ENCODE data around the gene TCERG1.

The TCERG1 gene

DNA sequence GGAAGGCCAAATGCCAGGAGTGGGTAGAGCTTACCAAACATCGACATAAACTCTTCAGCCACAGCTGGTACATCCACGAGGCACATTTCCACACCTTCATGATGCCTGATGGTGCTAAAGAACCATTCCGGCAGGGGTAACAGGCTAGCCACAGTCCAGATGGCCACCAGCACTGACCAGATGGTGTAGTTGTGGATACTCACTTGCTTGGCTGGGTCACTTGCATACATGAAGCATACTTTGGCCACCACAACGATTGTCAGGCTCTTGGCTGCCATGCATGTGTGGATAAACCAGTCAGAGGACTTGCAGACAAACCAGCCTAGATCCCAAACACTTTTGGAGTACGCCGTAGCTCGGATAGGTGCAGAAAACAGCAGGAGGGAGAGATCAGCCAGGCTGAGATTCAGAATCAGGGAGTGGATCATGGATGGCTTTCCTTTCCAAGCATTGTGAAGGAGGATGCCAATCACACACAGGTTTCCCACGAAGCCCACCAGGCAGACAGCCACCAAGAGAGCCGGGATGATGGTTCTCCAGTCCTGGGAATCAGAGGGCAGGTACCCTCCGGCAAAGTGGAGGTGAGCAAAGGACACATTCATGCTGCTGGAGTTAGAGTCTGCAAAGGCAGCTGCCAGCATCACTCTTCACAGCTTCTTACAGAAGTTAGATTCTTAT is 68.5 kb downstream of the TCERG1 start:
- Histone ChIP-seq H3K36me3 (peaks cover 23% of the 10 kb centered on the region), H3K4me1 (peaks cover 13% of the 10 kb centered on the region; the same call in 1 of the 2 replicates), H4K20me1 (no peaks in the 10 kb centered on the region), H3K27me3 (no peaks in the 10 kb centered on the region), H3K27ac (no peak overlapping the region), H3K9me3 (no peaks in the 10 kb centered on the region), H3K9ac (no peak overlapping the region), H3K4me3 (no peak overlapping the region), H3K4me2 (no peak overlapping the region; the same call in 1 of the 2 replicates)
- no peak for TF ChIP-seq Cebpa-rat (IDR thresholded peaks at IDR 0.05)

DNA sequence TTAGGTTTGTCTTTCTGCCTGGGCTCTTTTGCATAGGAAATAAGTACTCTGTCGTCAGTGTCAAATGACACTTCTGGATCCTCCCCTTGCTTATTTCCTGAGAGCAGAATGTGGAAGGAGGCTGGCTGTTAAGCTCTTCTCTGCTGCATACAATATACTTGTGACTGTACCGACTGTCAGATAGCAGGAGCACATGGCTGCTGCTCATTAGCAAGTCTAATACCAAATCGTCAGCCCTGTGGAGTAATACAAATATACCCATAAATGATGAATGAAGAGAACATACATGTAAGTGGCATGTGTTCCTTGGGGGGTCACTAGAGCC is 69.0 kb downstream of the TCERG1 start, which contains the start of gene GPR151:
Gene GPR151 (minus strand): TSS at position 40 of the 325 bp plus-strand sequence. CDS start 77 bp downstream, outside the sequence.
- Histone ChIP-seq H3K4me2 (no peak within 1 kb of the TSS; the same call in 1 of the 2 replicates), H3K36me3 (peaks cover 18% of the 10 kb centered on the region), H3K9ac (no peak within 1 kb of the TSS), H3K9me3 (no peaks in the 10 kb centered on the region), H3K4me3 (no peak within 1 kb of the TSS), H3K27ac (no peak within 1 kb of the TSS), H3K27me3 (no peaks in the 10 kb centered on the region), H3K4me1 (peaks cover 13% of the 10 kb centered on the region; the same call in 1 of the 2 replicates), H4K20me1 (no peaks in the 10 kb centered on the region)
- no peak for TF ChIP-seq Cebpa-rat (IDR thresholded peaks at IDR 0.05)

DNA sequence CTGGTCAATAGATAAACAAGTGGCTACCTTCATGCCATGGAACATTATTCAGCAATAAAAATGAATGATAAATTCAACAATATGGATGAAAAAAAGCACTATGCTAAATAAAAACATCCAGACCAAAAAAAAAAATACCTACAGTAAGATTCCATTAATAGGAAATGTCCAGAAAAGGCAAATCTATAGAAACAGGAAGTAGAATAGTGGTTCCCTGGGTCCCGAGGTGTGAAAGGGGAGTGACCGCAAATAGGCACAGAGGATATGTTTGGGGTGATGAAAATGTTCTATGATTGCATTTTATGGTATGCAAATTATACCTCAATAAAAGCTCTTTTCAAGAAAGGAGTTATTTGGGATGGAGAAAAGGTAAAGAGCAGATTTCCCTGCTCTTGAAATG is 72.4 kb downstream of the TCERG1 start:
- H3K9me3 ChIP-seq, result no peaks in the 10 kb centered on the region
- no peak overlapping the region for H3K27ac ChIP-seq
- no peaks in the 10 kb centered on the region for H3K36me3 ChIP-seq
- H3K27me3 ChIP-seq, result no peaks in the 10 kb centered on the region
- H3K4me3 ChIP-seq, result no peak overlapping the region
- H3K4me2 ChIP-seq, result no peak overlapping the region
- H4K20me1 ChIP-seq, result no peaks in the 10 kb centered on the region
- peaks cover 13% of the 10 kb centered on the region; the same call in 1 of the 2 replicates for H3K4me1 ChIP-seq
- H3K9ac ChIP-seq, result no peak overlapping the region
- TF ChIP-seq Cebpa-rat (IDR thresholded peaks at IDR 0.05), result no peak

DNA sequence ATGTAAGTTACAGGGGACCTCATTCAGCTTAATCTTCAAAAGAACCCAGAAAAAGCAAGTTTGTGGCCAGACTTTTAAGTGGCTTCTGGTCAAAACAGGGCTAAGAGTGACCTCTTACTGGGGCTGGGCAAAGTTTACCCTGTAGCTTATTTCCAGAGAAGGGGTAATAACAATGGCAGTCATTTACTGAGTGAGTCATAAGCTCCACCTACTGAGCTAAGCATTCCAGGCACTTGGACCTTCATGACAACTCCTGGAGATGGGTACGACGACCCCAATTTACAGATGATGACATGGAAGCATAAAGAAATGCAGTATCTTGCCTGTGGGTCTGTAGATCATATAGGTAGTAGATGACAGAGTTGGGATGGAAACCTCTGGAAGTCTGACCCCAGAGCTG is 73.6 kb downstream of the TCERG1 start:
- H3K4me2 ChIP-seq, result no peak overlapping the region
- no peaks in the 10 kb centered on the region for H3K9me3 ChIP-seq
- no peak overlapping the region for H3K27ac ChIP-seq
- H4K20me1 ChIP-seq, result no peaks in the 10 kb centered on the region
- no peak for TF ChIP-seq Cebpa-rat (IDR thresholded peaks at IDR 0.05)
- H3K4me1 ChIP-seq, result peaks cover 9% of the 10 kb centered on the region; the same call in 1 of the 2 replicates
- H3K9ac ChIP-seq, result no peak overlapping the region
- H3K36me3 ChIP-seq, result no peaks in the 10 kb centered on the region
- no peak overlapping the region for H3K4me3 ChIP-seq
- no peaks in the 10 kb centered on the region for H3K27me3 ChIP-seq

DNA sequence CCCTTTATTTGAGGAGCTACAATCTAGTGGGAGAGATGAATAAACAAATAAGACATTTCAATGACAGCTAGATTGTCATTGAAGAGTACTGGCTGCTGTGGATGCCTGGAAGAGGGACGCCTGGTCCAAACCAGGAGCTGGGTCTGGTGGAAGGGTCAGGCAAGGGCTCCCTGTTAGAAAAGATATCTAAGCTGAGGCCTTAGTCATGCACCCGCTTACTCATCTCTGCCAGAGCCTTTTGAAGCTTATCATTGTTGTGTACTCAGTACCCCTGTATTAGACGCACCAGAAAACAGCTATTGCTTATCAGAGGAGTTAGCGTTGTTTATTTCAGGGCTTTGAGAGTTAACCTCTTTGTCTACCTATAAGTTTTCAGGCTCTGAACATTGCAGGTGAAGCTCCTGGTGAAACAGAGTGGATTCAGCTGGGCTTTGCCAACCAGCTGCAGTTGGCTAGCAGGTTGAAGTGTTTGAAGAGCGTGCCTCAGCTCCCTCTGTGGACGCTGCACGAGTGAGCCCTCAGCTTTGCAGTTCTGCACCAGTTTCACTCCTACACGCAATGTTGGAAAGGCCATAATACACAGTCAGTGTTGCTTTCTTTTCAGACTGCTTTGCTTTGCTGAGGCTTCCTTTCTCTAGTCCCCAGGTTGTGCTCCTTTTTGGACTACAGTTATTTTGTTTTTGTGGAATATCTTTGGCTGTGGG is 74.4 kb downstream of the TCERG1 start:
- Histone ChIP-seq H3K27me3 (no peaks in the 10 kb centered on the region), H3K4me2 (no peak overlapping the region), H3K4me3 (no peak overlapping the region), H3K36me3 (no peaks in the 10 kb centered on the region), H3K4me1 (0 out of 2 replicates have a peak, but pooled peaks cover under 1% of the 10 kb centered on the region), H3K9ac (no peak overlapping the region), H4K20me1 (no peaks in the 10 kb centered on the region), H3K9me3 (no peaks in the 10 kb centered on the region), H3K27ac (no peak overlapping the region)
- TF ChIP-seq Cebpa-rat (IDR thresholded peaks at IDR 0.05), result no peak

DNA sequence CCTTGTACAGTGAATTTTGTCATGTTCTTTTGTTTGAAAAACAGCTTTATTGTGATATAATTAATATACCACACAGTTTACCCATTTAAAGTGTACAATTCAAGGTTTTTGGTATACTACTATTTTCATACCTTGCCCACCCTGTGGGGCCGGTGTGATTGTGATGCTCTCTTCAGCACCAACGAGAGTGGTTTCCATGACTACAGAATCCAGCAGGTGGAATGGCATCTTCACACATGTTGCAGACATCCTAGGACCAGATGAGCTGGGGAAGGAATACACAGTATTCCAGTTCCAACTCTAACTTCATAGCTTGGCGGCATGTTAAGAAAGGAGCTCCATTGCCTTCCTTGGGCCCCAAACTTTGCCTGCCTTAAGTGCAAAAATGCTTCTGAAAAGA is 76.6 kb downstream of the TCERG1 start:
- Histone ChIP-seq H4K20me1 (no peaks in the 10 kb centered on the region), H3K9me3 (no peaks in the 10 kb centered on the region), H3K36me3 (no peaks in the 10 kb centered on the region), H3K27me3 (no peaks in the 10 kb centered on the region), H3K27ac (no peak overlapping the region), H3K4me3 (no peak overlapping the region), H3K9ac (no peak overlapping the region), H3K4me2 (no peak overlapping the region), H3K4me1 (no peaks in the 10 kb centered on the region)
- TF ChIP-seq Cebpa-rat (IDR thresholded peaks at IDR 0.05), result no peak

DNA sequence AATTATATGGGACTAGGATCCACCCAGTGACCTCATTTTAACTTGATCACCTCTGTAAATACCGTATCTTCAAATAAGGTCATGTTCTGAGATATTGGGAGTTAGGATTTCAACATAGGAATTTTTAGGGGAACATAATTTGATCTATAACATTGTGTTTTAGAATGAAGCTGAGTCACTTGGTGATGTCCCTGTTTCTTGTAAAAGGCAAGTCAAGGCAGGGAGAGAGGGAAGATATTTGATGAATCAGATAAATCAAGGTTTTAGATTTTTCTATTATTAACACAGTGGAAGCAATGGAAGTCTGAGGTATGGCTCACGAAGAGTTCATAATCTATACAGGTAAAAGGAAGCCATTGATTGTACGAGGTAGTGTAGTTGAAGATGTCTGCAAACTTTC is 80.7 kb downstream of the TCERG1 start:
- H3K4me2 ChIP-seq, result no peak overlapping the region
- no peak overlapping the region for H3K9ac ChIP-seq
- no peak for TF ChIP-seq Cebpa-rat (IDR thresholded peaks at IDR 0.05)
- H4K20me1 ChIP-seq, result no peaks in the 10 kb centered on the region
- H3K36me3 ChIP-seq, result no peaks in the 10 kb centered on the region
- H3K27ac ChIP-seq, result no peak overlapping the region
- no peak overlapping the region for H3K4me3 ChIP-seq
- H3K9me3 ChIP-seq, result no peaks in the 10 kb centered on the region
- H3K27me3 ChIP-seq, result no peaks in the 10 kb centered on the region
- H3K4me1 ChIP-seq, result 0 out of 2 replicates have a peak, but pooled peaks cover 3% of the 10 kb centered on the region

DNA sequence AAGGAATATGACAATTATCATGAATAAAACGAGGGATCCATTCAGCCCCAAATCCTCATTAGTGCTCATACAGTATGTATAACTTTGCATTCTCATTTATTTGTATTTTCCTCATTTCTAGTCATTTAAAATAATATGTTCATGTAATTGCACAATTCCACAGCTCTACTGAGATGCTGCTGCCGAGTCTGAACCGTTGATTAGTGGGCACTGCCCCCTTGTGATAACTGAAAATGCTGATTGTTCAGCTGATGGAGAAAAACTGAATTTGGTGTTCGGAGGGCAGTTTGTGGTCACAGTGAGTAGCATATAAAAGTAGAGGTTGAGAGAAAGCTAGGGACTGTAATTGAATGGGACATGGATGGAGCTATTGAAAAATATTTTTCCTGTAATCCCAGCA is 81.1 kb downstream of the TCERG1 start:
- Histone ChIP-seq H3K9ac (no peak overlapping the region), H3K27ac (no peak overlapping the region), H3K9me3 (no peaks in the 10 kb centered on the region), H3K4me3 (no peak overlapping the region), H3K27me3 (no peaks in the 10 kb centered on the region), H3K36me3 (no peaks in the 10 kb centered on the region), H3K4me2 (no peak overlapping the region), H3K4me1 (0 out of 2 replicates have a peak, but pooled peaks cover 3% of the 10 kb centered on the region), H4K20me1 (no peaks in the 10 kb centered on the region)
- TF ChIP-seq Cebpa-rat (IDR thresholded peaks at IDR 0.05), result no peak

DNA sequence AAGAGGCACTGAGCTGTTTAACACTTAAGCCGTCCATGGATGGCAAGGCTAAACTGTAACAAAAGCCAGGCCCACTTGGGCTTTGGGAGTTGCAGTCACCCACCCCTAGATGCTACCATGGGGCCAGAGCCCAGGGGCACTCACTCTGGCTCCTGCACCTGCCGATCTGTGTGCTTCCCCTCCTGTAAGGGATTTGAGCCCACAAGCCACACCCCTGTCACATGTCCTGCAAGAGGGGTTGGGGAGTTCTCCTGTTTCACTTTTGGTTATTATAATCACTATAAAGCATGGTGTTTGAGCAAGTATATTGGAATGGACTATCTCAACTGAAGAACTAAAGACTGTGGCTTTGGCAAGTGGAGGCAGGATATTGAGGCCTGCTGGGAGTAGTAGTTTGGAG is 82.9 kb downstream of the TCERG1 start:
- Histone ChIP-seq H3K9ac (no peak overlapping the region), H3K4me3 (no peak overlapping the region), H3K27me3 (no peaks in the 10 kb centered on the region), H3K27ac (no peak overlapping the region), H3K9me3 (no peaks in the 10 kb centered on the region), H3K36me3 (no peaks in the 10 kb centered on the region), H4K20me1 (no peaks in the 10 kb centered on the region), H3K4me1 (0 out of 2 replicates have a peak, but pooled peaks cover 3% of the 10 kb centered on the region), H3K4me2 (no peak overlapping the region)
- TF ChIP-seq Cebpa-rat (IDR thresholded peaks at IDR 0.05), result no peak

DNA sequence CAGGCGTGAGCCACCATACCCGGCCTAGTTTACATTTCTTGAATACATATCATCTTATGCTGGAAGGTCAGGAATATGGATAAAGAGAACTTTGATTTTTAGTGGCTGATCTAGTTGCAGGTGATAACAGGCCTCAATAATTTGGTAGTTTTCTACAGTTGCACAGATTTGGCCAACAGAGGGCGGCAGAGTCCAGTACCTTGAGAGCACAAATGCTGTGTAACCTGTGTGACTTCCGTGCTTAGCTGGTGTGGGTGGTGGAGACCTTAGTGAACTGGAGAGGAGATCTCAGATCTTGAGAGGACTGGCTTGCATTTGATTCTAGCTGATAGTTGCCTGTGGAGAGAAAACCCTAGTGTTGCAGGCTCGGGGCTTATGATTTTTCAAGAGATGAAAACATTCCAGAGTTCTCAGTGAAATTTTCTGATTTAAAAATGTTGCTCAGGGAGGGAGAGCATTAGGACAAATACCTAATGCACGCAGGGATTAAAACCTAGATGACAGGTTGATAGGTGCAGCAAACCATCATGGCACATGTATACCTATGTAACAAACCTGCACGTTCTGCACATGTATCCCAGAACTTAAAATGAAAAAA is 86.2 kb downstream of the TCERG1 start:
- no peak overlapping the region for H3K4me3 ChIP-seq
- no peak overlapping the region for H3K4me2 ChIP-seq
- no peaks in the 10 kb centered on the region for H3K27me3 ChIP-seq
- no peak overlapping the region for H3K27ac ChIP-seq
- no peaks in the 10 kb centered on the region for H3K36me3 ChIP-seq
- no peaks in the 10 kb centered on the region for H4K20me1 ChIP-seq
- no peaks in the 10 kb centered on the region for H3K9me3 ChIP-seq
- no peak for TF ChIP-seq Cebpa-rat (IDR thresholded peaks at IDR 0.05)
- H3K9ac ChIP-seq, result no peak overlapping the region
- H3K4me1 ChIP-seq, result 0 out of 2 replicates have a peak, but pooled peaks cover 3% of the 10 kb centered on the region
